GM23338 (cell line): ENCODE measurements around the gene GHRHR. TPM values are rescaled to one million over a fixed set of nuclear protein-coding genes. Genes with fewer than 3 reads are reported as not detected.

Experiments used
- ATAC-seq: fragments of 200-7000 bp; cut with Tn5 transposase; 3 replicates; pipeline ENCODE4 v1.9.1; 2020
- DNase-seq: peaks from one replicate; pipeline ENCODE4 v3.0.0-alpha.2; 2015; ENCODE audit warnings: low spot score
- H2AFZ ChIP-seq: fragments of 200-600 bp; sonication (generic); 2 replicates; pipeline ENCODE4 v1.8.0; 2016; ENCODE audit warnings: antibody characterized with exemption, mild to moderate bottlenecking, moderate library complexity
- H3F3A ChIP-seq: fragments of 200-600 bp; sonication (generic); replicated peaks from 2 replicates; pipeline ENCODE4 v1.8.0; 2017; ENCODE audit warnings: antibody characterized with exemption, mixed run types, low read depth
- H3K27ac ChIP-seq: fragments of 200-600 bp; sonication (generic); 2 replicates; pipeline ENCODE4 v1.6.1; 2016; ENCODE audit warnings: low read depth
- H3K27me3 ChIP-seq: fragments of 200-600 bp; sonication (generic); 2 replicates; pipeline ENCODE4 v1.8.0; 2016; ENCODE audit warnings: mild to moderate bottlenecking, mixed run types, moderate library complexity; ENCODE audit not compliant: insufficient read depth
- H3K36me3 ChIP-seq: fragments of 200-600 bp; sonication (generic); 2 replicates; pipeline ENCODE4 v1.8.0; 2016; ENCODE audit warnings: mild to moderate bottlenecking; ENCODE audit not compliant: insufficient read depth
- H3K4me1 ChIP-seq: fragments of 200-600 bp; sonication (generic); 2 replicates; pipeline ENCODE4 v1.8.0; 2016; ENCODE audit warnings: mild to moderate bottlenecking, moderate library complexity; ENCODE audit not compliant: insufficient read depth
- H3K4me2 ChIP-seq: fragments of 200-600 bp; sonication (generic); 2 replicates; pipeline ENCODE4 v1.7.1; 2017; ENCODE audit warnings: mixed run types
- H3K4me3 ChIP-seq: fragments of 200-600 bp; sonication (generic); 2 replicates; pipeline ENCODE4 v1.6.1; 2016; ENCODE audit warnings: mixed run types
- H3K79me2 ChIP-seq: fragments of 200-600 bp; sonication (generic); replicated peaks from 2 replicates; pipeline ENCODE4 v1.8.0; 2017; ENCODE audit warnings: mild to moderate bottlenecking; ENCODE audit not compliant: insufficient read depth
- H3K9me2 ChIP-seq: fragments of 200-600 bp; sonication (generic); 2 replicates; pipeline ENCODE4 v1.8.0; 2017; ENCODE audit not compliant: insufficient read depth
- H4K20me1 ChIP-seq: fragments of 200-600 bp; sonication (generic); replicated peaks from 2 replicates; pipeline ENCODE4 v1.8.0; 2017; ENCODE audit warnings: mild to moderate bottlenecking; ENCODE audit not compliant: insufficient read depth
- H3K27ac Mint-ChIP-seq: 2 replicates; pipeline ENCODE4 v1.8.0; 2020; ENCODE audit warnings: inconsistent platforms, mild to moderate bottlenecking, moderate library complexity, mixed read lengths
- H3K27me3 Mint-ChIP-seq: 3 replicates; pipeline ENCODE4 v1.8.0; 2022; ENCODE audit warnings: low read depth, mild to moderate bottlenecking, moderate library complexity, mixed read lengths, inconsistent platforms; ENCODE audit not compliant: insufficient read depth, poor library complexity
- H3K36me3 Mint-ChIP-seq: 3 replicates; pipeline ENCODE4 v1.8.0; 2021; ENCODE audit warnings: low read depth, mild to moderate bottlenecking, inconsistent platforms, moderate library complexity, mixed read lengths
- H3K4me1 Mint-ChIP-seq: 3 replicates; pipeline ENCODE4 v1.8.0; 2020; ENCODE audit warnings: mild to moderate bottlenecking, inconsistent platforms, mixed read lengths
- H3K4me3 Mint-ChIP-seq: 3 replicates; pipeline ENCODE4 v1.8.0; 2021; ENCODE audit warnings: moderate library complexity, mild to moderate bottlenecking, inconsistent platforms, mixed read lengths
- H3K9me3 Mint-ChIP-seq: 3 replicates; pipeline ENCODE4 v1.8.0; 2020; ENCODE audit warnings: moderate library complexity, mild to moderate bottlenecking, inconsistent platforms, mixed read lengths
- CTCF ChIP-seq, 2 experiments: fragments of 200-600 bp in 1 of 2; sonication (generic) in 1 of 2; conservative IDR thresholded peaks; 2 replicates each; pipeline versions ENCODE4 v1.5.1 to v1.6.1; 2016 to 2017; ENCODE audit warnings: antibody characterized with exemption in 2 of 2, low read depth in 2 of 2, mild to moderate bottlenecking in 2 of 2, moderate library complexity in 1 of 2
- ETS1 ChIP-seq: IDR thresholded peaks from 2 replicates; pipeline ENCODE4 v1.6.1; 2016; ENCODE audit warnings: antibody characterized with exemption
- EZH2 ChIP-seq: fragments of 200-600 bp; sonication (generic); IDR thresholded peaks from one replicate; pipeline ENCODE4 v1.8.0; 2017; ENCODE audit warnings: antibody characterized with exemption, mild to moderate bottlenecking, low read depth; ENCODE audit not compliant: unreplicated experiment
- EZH2phosphoT487 ChIP-seq: fragments of 200-600 bp; sonication (generic); IDR thresholded peaks from one replicate; pipeline ENCODE4 v1.8.1; 2018; ENCODE audit warnings: antibody characterized with exemption; ENCODE audit not compliant: unreplicated experiment
- JUNB ChIP-seq: IDR thresholded peaks from one replicate; pipeline ENCODE4 v1.6.1; 2016; ENCODE audit warnings: antibody characterized with exemption; ENCODE audit not compliant: unreplicated experiment
- STAT1 ChIP-seq: IDR thresholded peaks from one replicate; pipeline ENCODE4 v1.6.1; 2016; ENCODE audit warnings: antibody characterized with exemption; ENCODE audit not compliant: unreplicated experiment
- ZNF114 ChIP-seq: fragments of 250-450 bp; sonication (Bioruptor Pico); IDR thresholded peaks from 2 replicates; pipeline ENCODE4 v1.5.0; 2020; ENCODE audit warnings: mild to moderate bottlenecking, moderate library complexity
- ZNF331 ChIP-seq: fragments of 250-450 bp; sonication (Bioruptor Pico); IDR thresholded peaks from 2 replicates; pipeline ENCODE4 v1.5.0; 2020; ENCODE audit warnings: low read depth, mild to moderate bottlenecking, moderate library complexity
- ZNF462 ChIP-seq: fragments of 250-450 bp; sonication (Bioruptor Pico); IDR thresholded peaks from 2 replicates; pipeline ENCODE4 v1.5.0; 2020; ENCODE audit warnings: mild to moderate bottlenecking, moderate library complexity
- polyA plus RNA-seq: library from polyadenylated mRNA; unstranded; fragments of >200 nt; fragmentation: Nextera tagmentation; extraction: Ambion mirVana; gene quantifications from 2 replicates; pipeline ENCODE4 v1.2.1, GENCODE V29; 2016
- total RNA-seq: library from RNA; depleted of rRNA; stranded (reverse); fragments of >200 nt; shearing (Covaris generic); gene quantifications from 2 replicates; pipeline ENCODE4 v1.2.3, GENCODE V29; 2014

Gene GHRHR
- total and polyA plus RNA-seq, 2 experiments from 2014 or later: 2.2 TPM; not detected in 1

DNA sequence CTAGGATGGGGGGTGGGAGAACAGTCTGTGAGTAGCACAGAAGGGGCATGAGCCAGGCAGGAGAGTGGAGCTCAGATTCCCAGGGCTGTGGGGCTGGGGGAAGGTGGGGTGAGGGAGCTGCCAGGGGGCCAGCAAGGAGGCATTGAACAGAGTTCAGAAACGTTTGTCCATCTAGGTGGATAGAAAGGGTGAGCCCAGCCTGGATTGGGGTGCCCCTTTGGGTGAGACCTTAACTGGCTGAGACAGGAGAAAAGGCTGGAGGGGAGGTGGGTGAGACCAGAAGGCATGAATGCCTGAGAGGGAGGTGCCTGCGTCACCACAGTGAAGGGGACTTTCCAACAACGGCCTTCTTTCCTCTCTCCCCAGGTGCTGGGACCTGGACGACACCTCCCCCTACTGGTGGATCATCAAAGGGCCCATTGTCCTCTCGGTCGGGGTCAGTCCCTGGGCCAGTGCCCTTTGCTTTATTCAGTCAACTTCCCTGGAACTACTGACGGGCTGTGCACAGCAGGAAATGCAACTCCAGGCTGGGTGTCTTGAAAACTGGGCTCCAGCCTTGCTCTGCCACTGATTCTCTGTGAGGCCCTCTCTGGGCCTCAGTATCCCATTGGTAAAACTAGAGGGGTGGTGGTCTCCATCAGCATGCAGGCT is 11.0 kb downstream of the GHRHR start (continued):
- TF ChIP-seq CTCF (conservative IDR thresholded peaks at IDR 0.05; ENCODE audit: low read depth in 2 of 2): peak; percentile 83 to 93
- TF ChIP-seq JUNB: no peak
- TF ChIP-seq ZNF114 (CRISPR knock-in tag): no peak
- no peak for TF ChIP-seq ZNF462 (CRISPR knock-in tag)
- no peak for TF ChIP-seq EZH2phosphoT487

DNA sequence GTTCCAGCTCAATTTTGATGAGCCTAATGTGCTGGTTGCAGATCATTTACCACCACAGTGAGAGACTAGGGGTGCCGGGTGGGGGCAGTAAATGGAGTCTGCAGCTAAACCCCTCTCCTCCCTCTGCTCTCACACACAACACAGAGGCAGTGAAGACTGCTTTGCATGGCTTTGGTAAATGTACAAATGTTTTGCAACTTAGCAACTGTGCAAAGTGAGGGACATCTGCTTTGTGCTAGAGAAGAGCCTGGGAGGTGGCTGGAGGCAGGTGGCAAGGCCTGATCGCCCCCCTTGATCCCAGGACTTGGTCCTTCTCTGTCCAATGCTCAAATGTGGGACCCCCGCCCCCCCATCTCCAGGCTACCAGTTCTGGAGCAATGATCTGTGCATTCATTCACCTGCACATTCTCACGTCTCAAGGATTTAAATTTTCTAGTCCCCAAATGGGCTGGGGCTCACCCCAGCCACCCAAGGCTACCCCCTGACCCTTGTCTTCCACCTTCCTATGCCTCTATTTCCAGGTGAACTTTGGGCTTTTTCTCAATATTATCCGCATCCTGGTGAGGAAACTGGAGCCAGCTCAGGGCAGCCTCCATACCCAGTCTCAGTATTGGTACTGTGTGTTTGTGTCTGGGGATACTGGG is 11.6 kb downstream of the GHRHR start:
- Histone ChIP-seq H3K9me2 (no peaks in the 10 kb centered on the region; the same call in 1 of the 2 replicates), H3F3A (no peaks in the 10 kb centered on the region), H3K4me2 (no peak overlapping the region), H3K4me3 (no peak overlapping the region), H4K20me1 (no peaks in the 10 kb centered on the region), H3K79me2 (no peaks in the 10 kb centered on the region), H2AFZ (peak overlapping the region; percentile 95), H3K36me3 (no peaks in the 10 kb centered on the region), H3K27ac (no peak overlapping the region), H3K4me1 (no peaks in the 10 kb centered on the region), H3K27me3 (no peaks in the 10 kb centered on the region)
- ATAC-seq (no peak), DNase-seq (no peak)
- H3K27ac Mint-ChIP-seq: no peak overlapping the region
- H3K36me3 Mint-ChIP-seq: no peaks in the 10 kb centered on the region
- H3K4me3 Mint-ChIP-seq: no peak overlapping the region
- no peaks in the 10 kb centered on the region for H3K9me3 Mint-ChIP-seq
- peaks cover 11% of the 10 kb centered on the region for H3K27me3 Mint-ChIP-seq
- peaks cover 9% of the 10 kb centered on the region for H3K4me1 Mint-ChIP-seq
- no peak for TF ChIP-seq STAT1
- TF ChIP-seq EZH2: no peak
- no peak for TF ChIP-seq ZNF331 (CRISPR knock-in tag)
- no peak for TF ChIP-seq ETS1
